Stomach (tissue), 4 donors: ENCODE data around the gene RAB23.

Source experiments
- POLR2A ChIP-seq, 4 donors: fragments of 450-650 bp; IDR thresholded peaks; one replicate each; pipeline ENCODE4 v1.6.1; 2016; ENCODE audit warnings: antibody characterized with exemption in 4 of 4, control low read depth in 2 of 4, mild to moderate bottlenecking in 1 of 4, moderate library complexity in 1 of 4
- POLR2AphosphoS5 ChIP-seq, 3 donors: sonication (generic); formaldehyde crosslinking; IDR thresholded peaks; one replicate each; pipeline ENCODE4 v1.6.1; 2016; ENCODE audit warnings: antibody characterized with exemption in 3 of 3
- TF ChIP-seq, protein P1 (sequence below), 7 experiments: fragments of 450-650 bp in 4 of 7; fragments of 200-600 bp in 3 of 7; sonication (generic) in 3 of 7; IDR thresholded peaks; one replicate each; pipeline ENCODE4 v1.5.1; 2016 to 2019; ENCODE audit warnings: antibody characterized with exemption in 7 of 7, control low read depth in 2 of 7, mild to moderate bottlenecking in 1 of 7

DNA sequence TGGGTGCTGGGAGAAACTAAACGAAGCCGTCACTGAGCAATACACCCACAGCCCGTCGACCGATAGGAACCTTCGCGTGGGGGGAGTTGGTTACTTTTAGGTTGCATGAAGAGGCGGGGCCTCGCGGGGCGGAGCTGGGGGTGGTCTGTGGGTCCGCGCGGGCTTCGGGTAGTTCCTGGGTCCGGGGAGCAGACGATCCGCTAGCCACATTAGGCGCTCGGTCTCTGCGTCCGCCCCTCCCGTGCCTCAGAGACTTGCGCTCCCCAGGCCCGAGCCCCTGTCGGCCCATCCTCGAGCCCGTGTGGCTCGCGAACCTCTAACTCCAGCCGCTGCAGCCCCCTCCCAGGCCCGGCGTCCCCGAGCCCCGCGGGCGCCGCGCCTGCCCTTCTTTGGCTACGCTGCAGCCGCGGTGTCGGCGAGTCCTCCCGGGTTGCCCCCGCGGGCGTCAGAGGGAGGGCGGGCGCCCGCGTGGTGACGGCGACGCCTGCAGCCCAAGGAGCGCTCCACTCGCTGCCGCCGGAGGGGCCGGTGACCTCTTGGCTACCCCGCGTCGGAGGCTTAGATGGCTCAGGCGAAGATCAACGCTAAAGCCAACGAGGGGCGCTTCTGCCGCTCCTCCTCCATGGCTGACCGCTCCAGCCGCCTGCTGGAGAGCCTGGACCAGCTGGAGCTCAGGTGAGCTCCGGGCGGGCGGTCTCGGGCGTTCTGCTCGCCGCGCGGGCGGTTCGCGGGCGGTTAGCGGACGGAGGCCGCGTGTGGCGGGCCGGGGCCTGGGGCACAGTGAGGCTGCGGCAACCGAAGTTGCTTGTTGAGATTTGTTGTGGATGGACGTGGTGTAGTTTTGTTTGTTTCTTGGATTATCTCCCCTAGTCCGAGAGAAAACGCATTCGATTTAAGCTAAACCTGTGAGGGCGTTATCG, 49.7 kb downstream of the RAB23 start, which contains the start of gene BAG2:
- TF ChIP-seq, protein P1, sequence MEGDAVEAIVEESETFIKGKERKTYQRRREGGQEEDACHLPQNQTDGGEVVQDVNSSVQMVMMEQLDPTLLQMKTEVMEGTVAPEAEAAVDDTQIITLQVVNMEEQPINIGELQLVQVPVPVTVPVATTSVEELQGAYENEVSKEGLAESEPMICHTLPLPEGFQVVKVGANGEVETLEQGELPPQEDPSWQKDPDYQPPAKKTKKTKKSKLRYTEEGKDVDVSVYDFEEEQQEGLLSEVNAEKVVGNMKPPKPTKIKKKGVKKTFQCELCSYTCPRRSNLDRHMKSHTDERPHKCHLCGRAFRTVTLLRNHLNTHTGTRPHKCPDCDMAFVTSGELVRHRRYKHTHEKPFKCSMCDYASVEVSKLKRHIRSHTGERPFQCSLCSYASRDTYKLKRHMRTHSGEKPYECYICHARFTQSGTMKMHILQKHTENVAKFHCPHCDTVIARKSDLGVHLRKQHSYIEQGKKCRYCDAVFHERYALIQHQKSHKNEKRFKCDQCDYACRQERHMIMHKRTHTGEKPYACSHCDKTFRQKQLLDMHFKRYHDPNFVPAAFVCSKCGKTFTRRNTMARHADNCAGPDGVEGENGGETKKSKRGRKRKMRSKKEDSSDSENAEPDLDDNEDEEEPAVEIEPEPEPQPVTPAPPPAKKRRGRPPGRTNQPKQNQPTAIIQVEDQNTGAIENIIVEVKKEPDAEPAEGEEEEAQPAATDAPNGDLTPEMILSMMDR (IDR thresholded peaks at IDR 0.05): peak in 3 of 7 experiments; percentile 17 to 33 (median 28)
- TF ChIP-seq POLR2A (IDR thresholded peaks at IDR 0.05) (peak in 1 of 4 donors; percentile 28), POLR2AphosphoS5 (IDR thresholded peaks at IDR 0.05) (peak; percentile 61 to 69 (median 62))
